Measurements from ENCODE around the gene SPINT2.
"Not testable (repeated sequence)": the region's sequence is repeated elsewhere in the genome, so short reads cannot be mapped to it uniquely, and the experiment has no call there.

Gene SPINT2

GRCh38 chr19:38264486-38265212, at the start of gene SPINT2:
SPINT2 (plus strand) TSS chr19:38264573; CDS start chr19:38264893, 320 bp downstream.
- no peak for DNase-seq

- DNase-seq, result no peak
Measured at GRCh38 chr19:38216785-38217641, 47.4 kb upstream of the SPINT2 start.

- no peak for DNase-seq
Measured at GRCh38 chr19:38218204-38218603, 46.2 kb upstream of the SPINT2 start.

- no peak for DNase-seq
Measured at GRCh38 chr19:38219221-38219620, 45.2 kb upstream of the SPINT2 start.

GRCh38 chr19:38221421-38221820, 43.0 kb upstream of the SPINT2 start:
- DNase-seq, result no peak

- DNase-seq, result no peak
Measured at GRCh38 chr19:38221919-38222830, 42.2 kb upstream of the SPINT2 start.

- no peak for DNase-seq
Measured at GRCh38 chr19:38223119-38223523, 41.3 kb upstream of the SPINT2 start.

- DNase-seq, result no peak
Measured at GRCh38 chr19:38223617-38224013, 40.8 kb upstream of the SPINT2 start.

GRCh38 chr19:38224014-38224862, 40.1 kb upstream of the SPINT2 start, which contains the start of gene DPF1:
DPF1 (minus strand) TSS chr19:38224222; CDS start chr19:38224142, 80 bp downstream.
- peak; percentile 78 for DNase-seq

GRCh38 chr19:38224863-38225218, 39.5 kb upstream of the SPINT2 start:
- not testable (repeated sequence) for DNase-seq

- DNase-seq, result no peak
Measured at GRCh38 chr19:38227287-38228004, 36.9 kb upstream of the SPINT2 start.

GRCh38 chr19:38228005-38228377, 36.4 kb upstream of the SPINT2 start:
- no peak for DNase-seq

- DNase-seq, result peak; percentile 10
Measured at GRCh38 chr19:38228491-38229439, 35.6 kb upstream of the SPINT2 start.

GRCh38 chr19:38229585-38230073, 34.7 kb upstream of the SPINT2 start:
- DNase-seq, result peak; percentile 87

- DNase-seq, result not testable (repeated sequence)
Measured at GRCh38 chr19:38230506-38231133, 33.8 kb upstream of the SPINT2 start.

- DNase-seq, result no peak
Measured at GRCh38 chr19:38231918-38232317, 32.5 kb upstream of the SPINT2 start.

- peak; percentile 79 for DNase-seq
Measured at GRCh38 chr19:38233740-38234251, 30.6 kb upstream of the SPINT2 start.

- no peak for DNase-seq
Measured at GRCh38 chr19:38234615-38235014, 29.8 kb upstream of the SPINT2 start.

- DNase-seq, result no peak
Measured at GRCh38 chr19:38239816-38240215, 24.6 kb upstream of the SPINT2 start.

Measured in RPMI8226 (cell line).